Measurements from ENCODE around the gene KLHL29.

Gene KLHL29

DNA sequence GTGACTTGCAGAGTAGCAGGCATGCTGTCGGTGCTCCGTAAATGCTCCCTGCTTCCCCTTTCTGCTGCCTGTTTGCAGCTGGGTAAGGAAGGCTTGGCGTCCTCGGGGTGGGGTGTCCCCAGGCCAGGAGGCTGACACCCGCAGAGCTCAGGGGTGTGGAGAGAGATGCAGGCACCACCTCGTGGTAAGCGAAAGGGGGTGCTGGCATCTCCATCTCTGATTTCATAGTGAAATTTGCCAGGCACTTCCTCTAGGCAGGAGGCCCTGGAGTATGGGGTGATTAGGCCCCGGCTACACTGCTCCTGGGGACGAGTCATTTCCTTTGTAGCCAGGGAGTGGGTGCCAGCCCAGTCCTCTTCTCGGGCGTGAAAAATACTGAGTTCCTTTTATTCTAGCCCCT lies 160.4 kb downstream of the KLHL29 start:
- TF ChIP-seq FOXP2 (optimal IDR thresholded peaks at IDR 0.05; ENCODE audit: borderline replicate concordance, extremely low read depth, extremely low read length, insufficient read depth) (no peak), POLR2AphosphoS5 (IDR thresholded peaks at IDR 0.05; ENCODE audit: low read depth, low read length) (no peak), TAF1 (IDR thresholded peaks at IDR 0.05; ENCODE audit: borderline replicate concordance, insufficient read depth, low read length) (no peak), SIN3A (IDR thresholded peaks at IDR 0.05; ENCODE audit: borderline replicate concordance, insufficient read depth, low read length) (no peak)
- TF ChIP-seq, protein P1, sequence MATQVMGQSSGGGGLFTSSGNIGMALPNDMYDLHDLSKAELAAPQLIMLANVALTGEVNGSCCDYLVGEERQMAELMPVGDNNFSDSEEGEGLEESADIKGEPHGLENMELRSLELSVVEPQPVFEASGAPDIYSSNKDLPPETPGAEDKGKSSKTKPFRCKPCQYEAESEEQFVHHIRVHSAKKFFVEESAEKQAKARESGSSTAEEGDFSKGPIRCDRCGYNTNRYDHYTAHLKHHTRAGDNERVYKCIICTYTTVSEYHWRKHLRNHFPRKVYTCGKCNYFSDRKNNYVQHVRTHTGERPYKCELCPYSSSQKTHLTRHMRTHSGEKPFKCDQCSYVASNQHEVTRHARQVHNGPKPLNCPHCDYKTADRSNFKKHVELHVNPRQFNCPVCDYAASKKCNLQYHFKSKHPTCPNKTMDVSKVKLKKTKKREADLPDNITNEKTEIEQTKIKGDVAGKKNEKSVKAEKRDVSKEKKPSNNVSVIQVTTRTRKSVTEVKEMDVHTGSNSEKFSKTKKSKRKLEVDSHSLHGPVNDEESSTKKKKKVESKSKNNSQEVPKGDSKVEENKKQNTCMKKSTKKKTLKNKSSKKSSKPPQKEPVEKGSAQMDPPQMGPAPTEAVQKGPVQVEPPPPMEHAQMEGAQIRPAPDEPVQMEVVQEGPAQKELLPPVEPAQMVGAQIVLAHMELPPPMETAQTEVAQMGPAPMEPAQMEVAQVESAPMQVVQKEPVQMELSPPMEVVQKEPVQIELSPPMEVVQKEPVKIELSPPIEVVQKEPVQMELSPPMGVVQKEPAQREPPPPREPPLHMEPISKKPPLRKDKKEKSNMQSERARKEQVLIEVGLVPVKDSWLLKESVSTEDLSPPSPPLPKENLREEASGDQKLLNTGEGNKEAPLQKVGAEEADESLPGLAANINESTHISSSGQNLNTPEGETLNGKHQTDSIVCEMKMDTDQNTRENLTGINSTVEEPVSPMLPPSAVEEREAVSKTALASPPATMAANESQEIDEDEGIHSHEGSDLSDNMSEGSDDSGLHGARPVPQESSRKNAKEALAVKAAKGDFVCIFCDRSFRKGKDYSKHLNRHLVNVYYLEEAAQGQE (IDR thresholded peaks at IDR 0.05; ENCODE audit: insufficient read depth in 1 of 2, low read depth in 2 of 2, low read length in 2 of 2): no peak

DNA sequence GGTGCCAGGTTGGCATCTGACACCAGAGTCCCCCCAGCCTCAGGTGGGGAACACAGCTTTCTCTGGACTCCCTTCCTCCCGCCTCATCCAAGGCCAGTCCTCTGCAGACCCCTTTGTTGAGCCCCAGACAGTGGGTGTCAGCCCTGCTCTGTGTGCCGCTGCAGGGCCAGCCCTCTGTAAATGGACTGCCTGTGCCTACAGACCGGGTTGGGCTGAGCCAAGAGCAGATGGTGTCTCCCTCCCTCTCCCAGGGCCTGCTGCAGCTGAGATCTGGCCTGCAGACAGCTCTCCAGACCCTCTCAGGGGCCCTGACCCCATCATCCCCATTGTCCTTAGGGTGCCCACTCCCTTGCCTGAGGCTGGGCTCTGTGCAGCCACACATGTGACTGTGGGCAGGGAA lies 160.8 kb downstream of the KLHL29 start:
- TF ChIP-seq, protein P1 (IDR thresholded peaks at IDR 0.05; ENCODE audit: insufficient read depth in 1 of 2, low read depth in 2 of 2, low read length in 2 of 2): no peak
- TF ChIP-seq TAF1 (IDR thresholded peaks at IDR 0.05; ENCODE audit: borderline replicate concordance, insufficient read depth, low read length): no peak
- TF ChIP-seq POLR2AphosphoS5 (IDR thresholded peaks at IDR 0.05; ENCODE audit: low read depth, low read length): no peak
- no peak for TF ChIP-seq SIN3A (IDR thresholded peaks at IDR 0.05; ENCODE audit: borderline replicate concordance, insufficient read depth, low read length)
- no peak for TF ChIP-seq FOXP2 (optimal IDR thresholded peaks at IDR 0.05; ENCODE audit: borderline replicate concordance, extremely low read depth, extremely low read length, insufficient read depth)

DNA sequence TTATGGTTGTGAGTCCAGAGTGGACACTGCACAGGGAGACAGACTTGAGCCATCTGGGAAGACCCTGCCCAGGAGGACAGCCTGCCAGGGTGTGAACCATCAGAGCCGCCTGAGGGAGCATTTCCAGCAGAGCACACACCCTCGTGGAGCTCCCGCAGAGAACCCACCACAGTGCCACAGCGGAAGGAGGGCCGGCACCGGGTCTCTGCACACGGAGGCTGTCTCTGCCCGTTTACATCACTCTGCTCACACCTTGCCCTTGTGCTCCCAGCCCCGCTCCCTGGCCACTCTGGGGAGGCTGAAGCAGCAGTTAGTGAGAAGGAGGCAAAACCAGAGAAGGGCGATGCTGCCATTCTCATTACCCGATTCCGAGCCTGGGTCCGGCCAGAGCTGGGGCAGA lies 161.9 kb downstream of the KLHL29 start:
- TF ChIP-seq, protein P1 (IDR thresholded peaks at IDR 0.05; ENCODE audit: insufficient read depth in 1 of 2, low read depth in 2 of 2, low read length in 2 of 2): no peak
- TF ChIP-seq SIN3A (IDR thresholded peaks at IDR 0.05; ENCODE audit: borderline replicate concordance, insufficient read depth, low read length) (no peak), TAF1 (IDR thresholded peaks at IDR 0.05; ENCODE audit: borderline replicate concordance, insufficient read depth, low read length) (no peak), FOXP2 (optimal IDR thresholded peaks at IDR 0.05; ENCODE audit: borderline replicate concordance, extremely low read depth, extremely low read length, insufficient read depth) (no peak), POLR2AphosphoS5 (IDR thresholded peaks at IDR 0.05; ENCODE audit: low read depth, low read length) (no peak)

DNA sequence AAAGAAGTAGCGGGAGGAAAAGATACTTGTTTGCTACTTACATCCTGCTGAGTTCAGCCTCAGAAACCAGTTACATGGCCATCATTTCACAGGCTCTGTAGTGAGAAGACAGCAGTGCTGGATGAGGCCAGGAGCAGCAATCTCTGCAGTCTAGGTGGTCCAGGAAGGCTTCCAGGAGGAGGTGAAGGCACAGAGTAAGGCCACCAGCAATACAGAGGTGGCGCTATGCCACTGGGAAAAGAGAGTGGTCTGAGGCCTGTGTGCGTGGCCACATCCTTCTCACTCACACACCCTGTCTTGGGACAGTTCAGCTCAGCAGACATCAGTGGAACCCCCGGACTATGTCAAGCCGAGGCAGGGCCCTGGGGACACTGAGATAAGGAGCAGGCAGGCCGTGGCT lies 162.7 kb downstream of the KLHL29 start:
- TF ChIP-seq FOXP2 (optimal IDR thresholded peaks at IDR 0.05; ENCODE audit: borderline replicate concordance, extremely low read depth, extremely low read length, insufficient read depth): no peak
- TF ChIP-seq POLR2AphosphoS5 (IDR thresholded peaks at IDR 0.05; ENCODE audit: low read depth, low read length): no peak
- TF ChIP-seq, protein P1 (IDR thresholded peaks at IDR 0.05; ENCODE audit: insufficient read depth in 1 of 2, low read depth in 2 of 2, low read length in 2 of 2): no peak
- no peak for TF ChIP-seq TAF1 (IDR thresholded peaks at IDR 0.05; ENCODE audit: borderline replicate concordance, insufficient read depth, low read length)
- TF ChIP-seq SIN3A (IDR thresholded peaks at IDR 0.05; ENCODE audit: borderline replicate concordance, insufficient read depth, low read length): no peak
